HepG2 (cell line): ENCODE data around the gene CKLF. TPM values are rescaled to one million over a fixed set of nuclear protein-coding genes. Genes with fewer than 3 reads are reported as not detected.

Experiments used
- ARHGAP35 ChIP-seq: sonication (generic); formaldehyde crosslinking; IDR thresholded peaks from 2 replicates; pipeline ENCODE4 v1.9.0; 2022; ENCODE audit warnings: mild to moderate bottlenecking, inconsistent platforms, moderate library complexity, missing genetic modification reagents, borderline replicate concordance
- SMAD9 ChIP-seq: sonication (generic); formaldehyde crosslinking; IDR thresholded peaks from 2 replicates; pipeline ENCODE4 v1.5.1; 2020; ENCODE audit warnings: mild to moderate bottlenecking, missing genetic modification reagents
- ZNF180 ChIP-seq: sonication (generic); formaldehyde crosslinking; IDR thresholded peaks from 2 replicates; pipeline ENCODE4 v1.4.0; 2020; ENCODE audit warnings: low read depth, missing genetic modification reagents, borderline replicate concordance
- polyA plus RNA-seq, 8 experiments: library from polyadenylated mRNA; depleted of rRNA in 3 of 8; stranded (reverse) in 7 of 8; unstranded in 1 of 8; fragments of >200 nt; fragmentation: Illumina TruSeq in 4 of 8; extraction: Trizol in 4 of 8; gene quantifications; 2 replicates each; pipeline versions ENCODE4 v1.2.1 to v1.2.3, GENCODE V29; 2011 to 2016; ENCODE audit warnings: low read depth in 4 of 8, missing spikeins in 1 of 8, mixed read lengths in 1 of 8; ENCODE audit not compliant: insufficient read depth in 1 of 8
- total RNA-seq, 5 experiments: library from RNA; depleted of rRNA; stranded (reverse); fragments of >200 nt; fragmentation: Illumina TruSeq; extraction: Trizol; gene quantifications; 2 replicates each; pipeline ENCODE4 v1.2.3, GENCODE V29; 2016; ENCODE audit warnings: low read depth in 1 of 5
- TF ChIP-seq, protein P1 (sequence below): sonication (generic); formaldehyde crosslinking; IDR thresholded peaks from 2 replicates; pipeline ENCODE4 v1.4.0; 2020; ENCODE audit warnings: mild to moderate bottlenecking, missing genetic modification reagents, borderline replicate concordance
- TF ChIP-seq, protein P2 (sequence below): sonication (generic); formaldehyde crosslinking; IDR thresholded peaks from 2 replicates; pipeline ENCODE4 v1.8.1; 2023; ENCODE audit warnings: mild to moderate bottlenecking, moderate library complexity, missing genetic modification reagents

The CKLF gene
- total and polyA plus RNA-seq, 2 of the 13 experiments (the other 11 are each of a cell fraction or from before 2014, with no cell fraction given): 120 to 167 TPM

DNA sequence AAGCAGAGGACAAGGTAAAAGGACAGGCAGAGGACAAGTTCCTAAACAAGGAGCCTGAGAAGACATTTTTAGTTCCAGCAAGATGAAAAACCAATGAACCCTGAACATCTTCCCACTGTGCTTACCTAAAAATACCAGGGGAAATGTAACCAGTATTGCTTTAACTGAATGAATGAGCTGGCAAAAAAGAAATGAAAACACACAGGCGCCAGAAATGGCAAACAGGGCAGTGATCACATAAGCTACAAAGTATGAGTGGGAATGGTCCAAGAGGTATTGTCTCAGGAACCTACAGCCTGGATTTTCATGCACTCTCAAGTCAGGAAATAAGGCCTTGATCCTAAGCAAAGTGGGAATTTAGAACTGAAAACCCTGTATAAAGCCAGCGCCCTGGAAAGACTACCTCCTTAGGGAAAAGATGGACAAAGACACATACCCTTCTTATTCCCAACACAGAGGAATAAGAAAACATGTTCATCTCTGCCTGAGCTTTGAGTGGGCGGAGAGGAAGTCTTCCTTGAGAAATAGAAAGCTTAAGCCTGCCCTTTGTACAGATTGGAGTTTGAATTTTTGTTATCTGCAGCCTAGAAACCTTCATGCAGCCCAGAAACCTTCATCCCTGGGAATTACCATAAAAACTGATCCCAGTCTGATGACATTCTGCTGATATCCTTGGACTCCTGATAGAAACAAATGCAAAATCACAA lies 29.0 kb downstream of the CKLF start (continued):
- TF ChIP-seq, protein P1, sequence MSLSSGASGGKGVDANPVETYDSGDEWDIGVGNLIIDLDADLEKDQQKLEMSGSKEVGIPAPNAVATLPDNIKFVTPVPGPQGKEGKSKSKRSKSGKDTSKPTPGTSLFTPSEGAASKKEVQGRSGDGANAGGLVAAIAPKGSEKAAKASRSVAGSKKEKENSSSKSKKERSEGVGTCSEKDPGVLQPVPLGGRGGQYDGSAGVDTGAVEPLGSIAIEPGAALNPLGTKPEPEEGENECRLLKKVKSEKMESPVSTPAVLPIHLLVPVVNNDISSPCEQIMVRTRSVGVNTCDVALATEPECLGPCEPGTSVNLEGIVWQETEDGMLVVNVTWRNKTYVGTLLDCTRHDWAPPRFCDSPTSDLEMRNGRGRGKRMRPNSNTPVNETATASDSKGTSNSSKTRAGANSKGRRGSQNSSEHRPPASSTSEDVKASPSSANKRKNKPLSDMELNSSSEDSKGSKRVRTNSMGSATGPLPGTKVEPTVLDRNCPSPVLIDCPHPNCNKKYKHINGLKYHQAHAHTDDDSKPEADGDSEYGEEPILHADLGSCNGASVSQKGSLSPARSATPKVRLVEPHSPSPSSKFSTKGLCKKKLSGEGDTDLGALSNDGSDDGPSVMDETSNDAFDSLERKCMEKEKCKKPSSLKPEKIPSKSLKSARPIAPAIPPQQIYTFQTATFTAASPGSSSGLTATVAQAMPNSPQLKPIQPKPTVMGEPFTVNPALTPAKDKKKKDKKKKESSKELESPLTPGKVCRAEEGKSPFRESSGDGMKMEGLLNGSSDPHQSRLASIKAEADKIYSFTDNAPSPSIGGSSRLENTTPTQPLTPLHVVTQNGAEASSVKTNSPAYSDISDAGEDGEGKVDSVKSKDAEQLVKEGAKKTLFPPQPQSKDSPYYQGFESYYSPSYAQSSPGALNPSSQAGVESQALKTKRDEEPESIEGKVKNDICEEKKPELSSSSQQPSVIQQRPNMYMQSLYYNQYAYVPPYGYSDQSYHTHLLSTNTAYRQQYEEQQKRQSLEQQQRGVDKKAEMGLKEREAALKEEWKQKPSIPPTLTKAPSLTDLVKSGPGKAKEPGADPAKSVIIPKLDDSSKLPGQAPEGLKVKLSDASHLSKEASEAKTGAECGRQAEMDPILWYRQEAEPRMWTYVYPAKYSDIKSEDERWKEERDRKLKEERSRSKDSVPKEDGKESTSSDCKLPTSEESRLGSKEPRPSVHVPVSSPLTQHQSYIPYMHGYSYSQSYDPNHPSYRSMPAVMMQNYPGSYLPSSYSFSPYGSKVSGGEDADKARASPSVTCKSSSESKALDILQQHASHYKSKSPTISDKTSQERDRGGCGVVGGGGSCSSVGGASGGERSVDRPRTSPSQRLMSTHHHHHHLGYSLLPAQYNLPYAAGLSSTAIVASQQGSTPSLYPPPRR (CRISPR knock-in tag): no peak
- TF ChIP-seq ARHGAP35 (no peak), SMAD9 (CRISPR knock-in tag) (no peak), ZNF180 (CRISPR knock-in tag) (no peak)
- TF ChIP-seq, protein P2, sequence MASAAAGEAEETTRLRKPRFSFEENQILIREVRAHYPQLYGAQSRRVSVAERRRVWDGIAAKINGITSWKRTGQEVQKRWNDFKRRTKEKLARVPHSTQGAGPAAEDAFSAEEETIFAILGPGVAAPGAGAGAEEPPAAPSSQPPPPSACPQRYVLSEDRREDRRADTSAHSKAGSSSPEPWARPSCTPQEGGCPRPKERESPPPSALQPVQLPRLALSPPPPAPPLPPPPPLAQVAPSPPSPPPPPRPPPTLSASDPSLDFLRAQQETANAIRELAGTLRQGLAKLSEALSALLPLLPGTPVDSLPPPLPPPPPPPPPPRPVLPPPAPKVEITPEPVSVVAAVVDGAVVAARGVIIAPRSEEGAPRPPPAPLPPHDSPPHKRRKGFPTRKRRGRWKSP (CRISPR knock-in tag): no peak
